SH-SY5Y (cell line): ENCODE results near the gene PLCL1.

Experiments used
- GATA2 ChIP-seq: IDR thresholded peaks from 2 replicates; pipeline ENCODE4 v1.6.1; 2011; ENCODE audit warnings: mild to moderate bottlenecking, low read depth, low read length
- GATA3 ChIP-seq: IDR thresholded peaks from 2 replicates; pipeline ENCODE4 v1.6.1; 2011; ENCODE audit warnings: low read depth, mild to moderate bottlenecking, low read length, moderate library complexity

GRCh38 chr2:197943731-197944130 lies 139.3 kb downstream of the PLCL1 start:
- TF ChIP-seq GATA3, result no peak
- TF ChIP-seq GATA2, result no peak
